Activated T-cell treated with anti-CD3 and anti-CD28 coated beads, Interleukin-2, amount 50 U/mL, for 24 hours (primary cell): ENCODE results near the gene HOXB5.

ENCODE experiments used
- DNase-seq: peaks from one replicate; pipeline ENCODE4 v3.0.0-alpha.2; 2020
- H3K27ac Mint-ChIP-seq: 2 replicates; pipeline ENCODE4 v1.8.0; 2020; ENCODE audit warnings: mild to moderate bottlenecking, mixed read lengths
- H3K27me3 Mint-ChIP-seq: 2 replicates; pipeline ENCODE4 v1.8.0; 2020; ENCODE audit warnings: mixed read lengths
- H3K36me3 Mint-ChIP-seq: 2 replicates; pipeline ENCODE4 v1.8.0; 2020; ENCODE audit warnings: low read depth, mixed read lengths
- H3K4me1 Mint-ChIP-seq: 2 replicates; pipeline ENCODE4 v1.8.0; 2020; ENCODE audit warnings: low read depth, mixed read lengths
- H3K4me3 Mint-ChIP-seq: 2 replicates; pipeline ENCODE4 v1.8.0; 2020; ENCODE audit warnings: mild to moderate bottlenecking, moderate library complexity, mixed read lengths
- H3K9me3 Mint-ChIP-seq: 2 replicates; pipeline ENCODE4 v1.8.0; 2020; ENCODE audit warnings: mixed read lengths

The HOXB5 gene

DNA sequence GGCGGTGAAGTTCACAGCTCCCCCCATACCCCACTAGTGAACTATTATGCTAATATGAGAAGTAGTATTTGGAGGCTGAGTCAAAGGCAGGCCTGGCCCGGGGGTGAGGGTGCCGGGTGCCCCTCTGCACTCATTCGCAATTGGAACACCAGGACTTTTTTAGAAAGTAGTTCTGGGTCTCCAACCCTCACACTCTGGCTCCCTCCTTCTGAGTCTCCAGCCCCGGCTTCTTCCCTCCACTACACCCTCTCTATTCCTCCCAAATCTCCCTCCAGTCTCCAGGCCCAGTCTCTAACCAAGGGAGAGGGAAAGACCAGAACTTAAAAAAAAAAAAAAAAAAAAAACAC is 37.4 kb downstream of the HOXB5 start:
- Mint-ChIP-seq H3K27me3 (peaks cover 42% of the 10 kb centered on the region), H3K27ac (no peak overlapping the region), H3K4me1 (peaks cover 7% of the 10 kb centered on the region), H3K36me3 (no peaks in the 10 kb centered on the region), H3K9me3 (no peaks in the 10 kb centered on the region), H3K4me3 (no peak overlapping the region)
- DNase-seq: no peak

DNA sequence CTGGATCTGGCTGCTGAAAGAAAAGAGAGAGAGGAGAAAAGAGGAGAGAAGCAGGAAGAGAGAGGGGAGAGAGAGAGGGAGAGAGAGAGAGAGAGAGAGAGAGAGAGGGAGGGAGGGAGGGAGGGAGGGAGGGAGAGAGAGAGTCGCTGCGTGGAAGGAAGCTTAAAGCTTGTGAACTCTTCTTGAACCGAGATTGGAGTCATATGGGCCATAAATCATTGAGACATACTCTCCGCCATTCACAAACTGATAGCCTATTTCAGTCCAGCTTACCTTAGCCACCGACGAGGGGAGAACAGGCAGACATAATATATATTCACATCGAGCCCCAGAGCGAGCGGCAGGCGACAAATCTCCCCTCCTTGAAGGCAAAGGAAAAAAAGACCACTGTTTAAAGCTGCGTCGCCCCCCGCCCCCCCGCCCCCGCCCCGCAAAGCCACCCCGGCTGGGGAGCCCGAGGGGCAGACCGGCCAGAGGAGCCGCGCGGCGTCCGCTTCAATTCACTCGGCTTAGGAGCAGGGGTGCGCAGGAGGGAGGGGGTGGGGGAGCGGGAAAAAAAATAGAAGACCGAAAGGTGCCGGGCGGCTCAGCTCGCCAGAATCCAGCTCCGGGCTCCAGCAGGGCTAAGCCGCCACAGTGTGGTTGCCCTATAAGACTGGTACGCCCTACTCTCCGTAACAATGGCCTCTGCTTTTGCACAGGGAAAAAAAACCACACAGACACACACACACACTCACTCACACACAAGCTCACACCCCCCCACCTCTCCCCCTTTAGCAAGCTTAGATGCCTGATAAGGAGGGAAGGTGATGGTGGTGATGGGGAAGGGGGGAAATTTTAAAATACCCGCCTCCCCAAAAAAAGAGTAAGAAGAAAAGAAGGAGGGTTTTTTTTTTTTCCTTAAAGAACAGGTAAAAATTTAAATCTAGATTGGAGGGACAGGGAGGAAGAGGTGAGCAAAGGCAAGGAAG is 38.0 kb downstream of the HOXB5 start:
- peak overlapping the region; percentile 67 for H3K4me3 Mint-ChIP-seq
- peaks cover 7% of the 10 kb centered on the region for H3K4me1 Mint-ChIP-seq
- H3K9me3 Mint-ChIP-seq: no peaks in the 10 kb centered on the region
- no peaks in the 10 kb centered on the region for H3K36me3 Mint-ChIP-seq
- H3K27ac Mint-ChIP-seq: peak overlapping the region; percentile 37
- DNase-seq: no peak
- H3K27me3 Mint-ChIP-seq: peaks cover 42% of the 10 kb centered on the region

DNA sequence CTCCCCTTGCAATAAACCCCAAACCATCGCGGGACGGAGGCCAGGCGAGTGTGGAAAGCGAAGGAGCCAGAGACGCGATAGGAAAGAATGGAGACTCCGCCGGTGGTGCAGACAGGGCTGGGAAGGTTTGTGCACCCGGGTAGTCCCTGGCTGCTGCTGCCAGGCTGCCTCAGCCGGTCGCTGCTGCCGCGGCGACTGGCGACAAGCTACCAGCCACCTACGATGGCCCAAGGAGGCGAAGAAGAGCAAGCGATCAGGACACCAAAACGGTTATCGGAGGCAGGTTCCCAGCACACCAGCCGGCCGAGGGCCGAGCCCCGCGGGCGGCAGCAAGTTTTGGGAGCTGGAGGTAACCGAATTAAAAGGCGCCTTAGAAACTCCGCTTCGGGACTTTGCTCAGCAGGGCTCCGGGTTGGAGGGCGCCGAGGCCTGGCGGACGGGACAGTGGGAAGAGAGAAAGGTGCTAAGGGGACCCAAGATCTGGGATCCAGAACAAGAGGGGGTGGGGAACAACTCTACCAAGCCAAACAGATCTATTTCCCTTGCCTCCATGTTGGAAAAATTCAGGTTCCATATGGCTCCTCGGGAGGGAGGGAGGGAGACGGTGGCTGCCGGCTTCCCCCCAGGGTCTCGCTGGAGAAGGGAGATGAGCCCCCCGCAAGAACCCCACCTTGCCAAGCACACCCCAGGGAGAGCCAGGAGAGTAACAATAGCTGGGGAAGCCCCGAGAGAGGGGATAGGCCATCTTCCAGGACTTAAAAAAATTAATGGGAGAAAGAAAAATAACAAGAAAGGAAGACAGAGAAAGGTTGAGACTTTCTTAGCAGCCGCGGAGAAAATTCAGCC is 38.9 kb downstream of the HOXB5 start:
- peaks cover 7% of the 10 kb centered on the region for H3K4me1 Mint-ChIP-seq
- DNase-seq: no peak
- no peaks in the 10 kb centered on the region for H3K36me3 Mint-ChIP-seq
- H3K9me3 Mint-ChIP-seq: no peaks in the 10 kb centered on the region
- H3K27ac Mint-ChIP-seq: no peak overlapping the region
- H3K27me3 Mint-ChIP-seq: peaks cover 42% of the 10 kb centered on the region
- H3K4me3 Mint-ChIP-seq: peak overlapping the region; percentile 67

DNA sequence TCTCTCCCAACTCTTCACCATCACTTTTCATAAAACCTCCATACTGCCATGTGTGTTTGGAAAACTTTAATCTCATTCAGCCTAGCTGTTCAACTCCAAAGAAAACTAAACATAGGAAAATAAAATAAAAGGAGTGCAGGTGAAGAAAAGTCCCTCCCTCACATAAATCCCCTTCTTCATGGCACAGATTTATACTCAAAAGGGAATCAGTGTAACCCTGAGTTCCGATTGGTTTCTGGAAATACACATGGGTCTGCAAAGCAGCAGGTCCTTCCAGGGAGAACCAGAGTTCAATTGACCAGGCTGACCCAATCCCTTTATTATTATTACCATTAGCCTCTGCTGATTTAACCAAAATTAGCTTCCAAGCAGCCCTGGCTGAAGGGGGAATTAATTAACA is 39.8 kb downstream of the HOXB5 start:
- Mint-ChIP-seq H3K36me3 (no peaks in the 10 kb centered on the region), H3K27me3 (peaks cover 39% of the 10 kb centered on the region), H3K4me1 (peaks cover 7% of the 10 kb centered on the region), H3K27ac (no peak overlapping the region), H3K9me3 (no peaks in the 10 kb centered on the region), H3K4me3 (no peak overlapping the region)
- DNase-seq: no peak

DNA sequence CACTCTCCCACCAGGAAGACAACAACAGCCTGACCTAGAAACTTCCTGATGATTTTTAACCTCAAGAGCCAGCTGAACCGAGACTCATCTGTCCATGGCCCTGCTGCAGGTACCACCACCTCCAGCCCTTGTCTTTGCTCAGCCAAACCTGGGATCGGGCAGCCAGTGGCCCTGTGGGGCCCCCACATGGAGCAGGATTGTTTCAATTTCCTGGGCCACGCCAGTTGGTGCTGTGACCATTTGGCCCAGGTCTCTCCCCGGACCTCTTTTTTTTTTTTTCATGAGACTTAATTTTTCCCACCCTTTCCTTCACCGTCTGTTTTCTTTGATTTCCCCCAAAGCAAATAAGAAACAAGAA is 40.4 kb downstream of the HOXB5 start:
- Mint-ChIP-seq H3K27ac (no peak overlapping the region), H3K9me3 (no peaks in the 10 kb centered on the region), H3K4me3 (no peak overlapping the region), H3K36me3 (no peaks in the 10 kb centered on the region), H3K4me1 (peaks cover 13% of the 10 kb centered on the region), H3K27me3 (peaks cover 34% of the 10 kb centered on the region)
- DNase-seq: no peak

DNA sequence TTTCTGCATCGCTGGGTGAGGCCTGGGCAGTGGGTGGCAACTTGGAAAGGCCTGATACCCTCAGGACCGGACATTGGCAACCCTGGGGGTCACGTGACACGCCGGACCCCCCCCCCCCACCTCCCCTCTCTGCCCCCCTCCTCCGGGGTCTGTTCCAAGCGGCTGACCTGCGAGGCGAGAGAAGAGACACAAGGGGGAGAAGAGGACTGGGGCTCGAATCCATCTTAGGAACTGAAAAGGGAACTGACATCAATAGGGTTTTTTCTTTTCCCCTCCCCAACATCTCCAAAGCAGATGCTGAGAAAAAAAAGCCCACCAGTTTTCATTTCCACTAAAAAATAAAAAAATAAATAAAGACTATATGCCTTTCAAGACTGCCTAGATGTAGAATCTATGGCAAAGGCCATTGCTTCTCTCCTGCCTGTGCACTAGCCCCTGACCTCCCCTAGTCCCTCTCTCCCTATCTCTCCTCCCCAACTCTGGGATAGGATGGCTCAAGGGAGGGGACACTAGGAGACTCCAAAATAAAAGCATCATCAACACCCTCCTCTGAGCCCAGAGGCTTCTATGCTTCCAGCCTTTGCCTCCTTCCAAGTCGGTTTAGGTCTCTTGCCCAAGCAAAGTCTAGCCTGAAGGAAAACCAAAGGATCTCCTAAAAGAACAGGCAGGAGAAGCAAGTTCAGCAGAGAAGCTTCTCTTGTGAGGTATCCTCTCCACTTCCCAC is 41.0 kb downstream of the HOXB5 start:
- Mint-ChIP-seq H3K27me3 (peaks cover 29% of the 10 kb centered on the region), H3K4me3 (no peak overlapping the region), H3K27ac (no peak overlapping the region), H3K36me3 (no peaks in the 10 kb centered on the region), H3K9me3 (no peaks in the 10 kb centered on the region), H3K4me1 (peaks cover 18% of the 10 kb centered on the region)
- no peak for DNase-seq

DNA sequence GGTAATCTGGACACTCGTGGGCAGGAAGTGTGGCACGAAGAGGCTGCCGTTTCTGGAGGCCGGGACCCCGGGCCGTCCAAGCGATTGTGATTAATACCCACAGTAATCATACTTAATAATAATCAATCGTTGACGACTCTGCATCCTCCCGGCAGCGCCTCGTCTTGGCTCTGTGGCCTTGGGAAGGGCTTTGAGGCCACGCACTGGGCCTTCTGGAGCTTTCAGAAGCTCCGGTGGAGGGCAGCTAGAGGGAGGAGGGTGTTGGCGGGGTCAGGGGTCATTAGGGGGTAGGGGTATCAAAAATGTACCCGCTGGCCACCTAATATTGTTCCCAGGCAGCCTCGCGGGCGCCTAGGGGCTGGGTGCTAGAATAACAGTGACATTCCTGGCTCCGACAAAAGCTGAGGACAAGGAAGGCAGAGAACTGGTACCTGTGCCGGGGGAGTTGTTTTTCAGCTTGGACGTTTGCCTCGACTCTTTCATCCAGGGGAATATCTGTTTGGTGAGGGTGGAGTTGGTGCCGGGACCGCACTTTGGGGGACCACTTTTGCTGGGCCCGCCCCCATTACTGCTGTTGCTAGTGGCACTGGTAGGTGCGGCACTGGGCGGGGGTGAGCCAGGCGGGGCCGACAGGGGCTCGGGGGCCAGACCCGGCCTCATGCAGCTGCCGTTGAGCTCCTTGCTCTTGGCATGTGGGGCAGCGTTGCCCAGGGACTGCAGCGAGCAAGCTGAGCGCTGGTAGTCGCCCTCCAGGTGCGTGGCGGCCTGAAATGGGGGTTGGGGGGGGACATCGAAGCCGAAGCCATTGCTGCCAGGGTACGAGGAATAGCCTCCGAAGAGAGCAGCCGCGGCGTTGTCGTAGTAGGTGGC is 41.7 kb downstream of the HOXB5 start:
- H3K27ac Mint-ChIP-seq: no peak overlapping the region
- peaks cover 25% of the 10 kb centered on the region for H3K4me1 Mint-ChIP-seq
- no peak overlapping the region for H3K4me3 Mint-ChIP-seq
- DNase-seq: no peak
- no peaks in the 10 kb centered on the region for H3K36me3 Mint-ChIP-seq
- H3K27me3 Mint-ChIP-seq: peaks cover 24% of the 10 kb centered on the region
- H3K9me3 Mint-ChIP-seq: no peaks in the 10 kb centered on the region

DNA sequence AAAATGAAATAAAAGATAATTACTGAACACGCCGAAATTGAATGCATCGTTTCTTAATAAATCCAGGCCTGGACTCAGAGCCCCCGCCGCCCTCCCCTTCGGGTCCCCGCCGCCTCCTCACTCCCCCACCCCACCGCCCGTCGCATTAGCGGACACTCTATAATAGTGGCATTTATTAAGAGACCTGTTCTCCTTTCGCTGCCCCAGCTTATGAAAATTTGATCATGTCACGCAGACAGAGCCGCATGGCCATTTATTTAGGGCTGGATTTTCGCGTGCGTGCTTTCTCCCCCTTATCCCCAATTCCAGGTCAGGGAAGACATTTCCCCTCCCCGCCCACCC is 42.4 kb downstream of the HOXB5 start:
- Mint-ChIP-seq H3K27ac (no peak overlapping the region), H3K4me3 (no peak overlapping the region), H3K9me3 (no peaks in the 10 kb centered on the region), H3K27me3 (peaks cover 17% of the 10 kb centered on the region), H3K4me1 (peaks cover 30% of the 10 kb centered on the region), H3K36me3 (no peaks in the 10 kb centered on the region)
- no peak for DNase-seq

DNA sequence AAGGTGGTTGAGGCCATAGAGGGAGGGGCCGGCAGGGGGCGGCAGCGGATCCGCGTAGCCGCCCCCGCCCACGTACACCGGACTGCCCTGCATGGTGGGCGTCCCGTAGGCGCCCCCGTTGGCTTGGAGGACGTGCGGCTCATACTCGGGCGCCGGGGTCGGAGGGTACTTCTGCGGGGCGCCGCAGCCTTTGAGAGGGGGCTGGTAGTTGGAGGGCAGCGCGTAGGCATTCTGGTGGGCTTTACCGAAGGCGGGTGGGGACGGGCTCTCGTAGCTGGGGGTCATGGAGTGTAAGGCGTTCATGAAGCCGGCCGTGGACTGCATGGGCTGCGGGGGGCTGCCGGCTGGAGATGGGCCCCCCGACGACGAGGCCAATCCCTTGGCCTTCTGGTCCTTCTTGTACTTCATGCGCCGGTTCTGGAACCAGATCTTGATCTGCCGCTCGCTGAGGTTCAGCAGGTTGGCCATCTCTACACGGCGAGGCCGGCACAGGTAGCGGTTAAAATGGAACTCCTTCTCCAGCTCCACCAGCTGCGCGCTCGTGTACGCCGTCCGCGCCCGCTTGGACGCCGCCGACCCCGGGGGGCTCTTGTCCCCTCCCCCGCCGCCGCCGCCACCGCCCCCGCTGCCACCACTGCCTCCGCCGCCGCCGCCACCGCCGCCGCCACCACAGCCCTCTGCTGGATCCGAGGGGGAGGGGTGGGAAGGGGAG is 42.9 kb downstream of the HOXB5 start:
- peaks cover 12% of the 10 kb centered on the region for H3K27me3 Mint-ChIP-seq

DNA sequence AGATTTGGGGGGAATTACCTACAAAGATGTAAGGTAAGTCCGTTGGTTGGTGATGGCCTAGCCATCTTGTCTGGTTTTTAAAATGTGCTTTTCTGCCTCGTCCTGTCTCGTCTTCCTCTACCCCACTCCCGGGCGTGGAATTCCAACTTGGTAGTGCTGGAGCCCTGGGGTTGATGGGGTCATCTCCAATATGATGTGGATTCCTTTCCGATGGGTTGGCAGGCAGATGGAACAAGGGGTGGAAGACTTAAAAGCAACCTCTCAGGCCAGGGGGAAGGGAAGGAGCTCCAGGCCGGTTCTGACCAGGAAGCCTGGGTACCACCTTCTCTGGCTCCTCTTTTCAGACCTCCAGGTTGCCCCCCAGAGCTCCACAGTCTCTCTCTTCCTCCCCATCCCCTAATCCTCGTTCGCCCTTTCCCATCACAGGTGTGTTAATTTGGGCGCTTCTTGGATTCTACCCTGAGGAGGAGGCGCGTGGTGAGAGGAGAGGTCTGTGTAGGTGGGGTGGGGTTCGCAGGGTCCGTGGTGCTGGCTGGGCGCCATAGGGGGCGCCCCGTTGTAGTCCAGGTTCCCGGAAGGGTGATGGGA is 43.6 kb downstream of the HOXB5 start:
- Mint-ChIP-seq H3K9me3 (no peaks in the 10 kb centered on the region), H3K4me3 (no peak overlapping the region), H3K4me1 (peaks cover 32% of the 10 kb centered on the region), H3K27me3 (peaks cover 15% of the 10 kb centered on the region), H3K36me3 (no peaks in the 10 kb centered on the region), H3K27ac (no peak overlapping the region)
- DNase-seq: no peak

More for the DNA sequence above, 42.9 kb downstream of the HOXB5 start:
- H3K36me3 Mint-ChIP-seq: no peaks in the 10 kb centered on the region
- H3K4me3 Mint-ChIP-seq: no peak overlapping the region
- no peaks in the 10 kb centered on the region for H3K9me3 Mint-ChIP-seq
- H3K27ac Mint-ChIP-seq: no peak overlapping the region
- DNase-seq: no peak
- peaks cover 29% of the 10 kb centered on the region for H3K4me1 Mint-ChIP-seq

DNA sequence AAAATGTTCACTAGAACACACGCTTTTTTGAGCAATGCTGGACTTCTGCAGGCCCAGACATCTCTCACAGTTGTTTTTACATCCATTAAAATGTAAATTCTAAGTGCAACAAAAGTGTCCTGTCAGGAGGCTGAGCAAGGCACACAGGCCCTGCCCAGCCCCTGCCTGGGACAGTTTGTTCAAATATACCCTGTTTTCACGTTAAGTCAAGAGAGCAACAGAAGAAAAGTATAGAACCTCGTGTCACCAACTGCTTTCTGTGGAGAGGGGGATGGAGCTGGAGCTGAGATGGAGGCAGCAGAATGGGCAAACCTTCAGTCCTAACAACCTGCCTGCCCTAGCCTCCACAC is 44.3 kb downstream of the HOXB5 start:
- Mint-ChIP-seq H3K9me3 (no peaks in the 10 kb centered on the region), H3K27me3 (peaks cover 14% of the 10 kb centered on the region), H3K4me1 (peaks cover 32% of the 10 kb centered on the region), H3K27ac (no peak overlapping the region), H3K4me3 (no peak overlapping the region), H3K36me3 (no peaks in the 10 kb centered on the region)
- no peak for DNase-seq

DNA sequence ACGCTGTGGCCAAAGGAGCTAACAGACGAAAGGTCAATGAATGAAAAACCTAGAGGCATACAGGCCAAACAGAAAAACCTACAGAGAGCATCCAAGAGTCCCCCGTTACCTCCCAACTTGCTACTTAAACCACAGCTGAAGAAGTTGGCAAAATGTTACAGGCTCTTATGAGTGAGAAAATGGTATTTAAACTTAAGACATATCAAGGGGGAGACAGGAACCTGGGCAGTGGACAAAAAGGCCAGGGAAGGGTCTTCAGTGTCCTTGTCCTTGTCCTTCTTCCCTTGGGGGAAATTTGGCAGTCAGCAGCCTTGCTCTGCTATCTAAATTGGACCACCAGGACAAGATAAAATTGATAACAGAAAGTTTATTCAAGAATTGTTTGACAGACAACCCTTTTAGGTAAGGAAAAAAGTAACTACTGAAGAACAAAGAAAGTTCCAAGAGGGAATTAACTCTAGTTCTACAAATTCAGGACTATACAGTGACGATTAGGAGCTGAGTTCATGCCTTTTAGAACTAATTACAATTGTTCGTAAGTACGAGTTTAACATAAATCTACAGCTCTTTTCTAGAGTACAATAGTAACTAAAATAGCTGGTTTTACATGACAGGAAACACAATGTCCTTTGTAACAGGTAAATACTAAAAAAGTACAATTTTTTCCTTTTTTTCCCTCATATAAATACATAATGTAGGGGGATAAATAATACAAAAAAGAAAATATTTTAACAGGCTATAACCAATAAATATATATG is 44.9 kb downstream of the HOXB5 start:
- Mint-ChIP-seq H3K9me3 (no peaks in the 10 kb centered on the region), H3K27me3 (peaks cover 16% of the 10 kb centered on the region), H3K36me3 (no peaks in the 10 kb centered on the region), H3K27ac (peak overlapping the region; percentile 44), H3K4me3 (peak overlapping the region; percentile 56), H3K4me1 (peaks cover 35% of the 10 kb centered on the region)
- no peak for DNase-seq
